Endothelial cell of umbilical vein (primary cell): ENCODE data around the gene OR5AC2. TPM values are rescaled to one million over a fixed set of nuclear protein-coding genes. Genes with fewer than 3 reads are reported as not detected.

Experiments
- BruUV-seq: library from RNA; stranded (reverse); fragments of 400-500 nt; replicated peaks from 2 replicates; lab custom pipeline; 2021; lab: Mats Ljungman, UMichigan
- CTCF ChIA-PET: fragments of 300-600, 350-600 bp; sonication (Branson Sonifier 250); formaldehyde crosslinking; loops from one replicate; lab custom pipeline; 2021; ENCODE audit warnings: antibody characterized with exemption, inconsistent platforms; lab: Charles Lee
- POLR2A ChIA-PET: fragments of 300-600, 350-600 bp; sonication (Branson Sonifier 250); formaldehyde crosslinking; loops from one replicate; lab custom pipeline; 2021; ENCODE audit warnings: antibody characterized with exemption, inconsistent platforms; lab: Charles Lee
- DNase-seq: peaks from one replicate; pipeline ENCODE4 v3.0.0-alpha.2; 2011; ENCODE audit warnings: low read depth, low spot score
- FAIRE-seq: peaks from 2 replicates; lab custom pipeline; 2011; peaks lifted over from hg19 to GRCh38; lab: Jason Lieb, UNC
- H2AFZ ChIP-seq: 2 replicates; pipeline ENCODE4 v1.6.0; 2012; ENCODE audit warnings: low read depth, low read length, control low read depth, inconsistent platforms
- H3K27ac ChIP-seq: 2 replicates; pipeline ENCODE4 v1.5.1; 2011; ENCODE audit warnings: low read depth, mild to moderate bottlenecking, control low read depth, low read length, moderate library complexity; ENCODE audit not compliant: insufficient read depth
- H3K27me3 ChIP-seq, 2 experiments: 2 replicates each; pipeline versions ENCODE4 v1.6.0 to v1.6.1; 2011; ENCODE audit warnings: low read length in 2 of 2, mixed read lengths in 1 of 2; ENCODE audit not compliant: control insufficient read depth in 2 of 2, insufficient read depth in 2 of 2
- H3K36me3 ChIP-seq, 2 experiments: 2 replicates in 1 of 2; 3 replicates in 1 of 2; pipeline ENCODE4 v1.5.1; 2011; ENCODE audit warnings: low read length in 2 of 2, mild to moderate bottlenecking in 1 of 2, moderate library complexity in 1 of 2; ENCODE audit not compliant: control insufficient read depth in 2 of 2, insufficient read depth in 2 of 2; ENCODE audit errors: extremely low read depth in 1 of 2
- H3K4me1 ChIP-seq: 3 replicates; pipeline ENCODE4 v1.5.1; 2011; ENCODE audit warnings: mild to moderate bottlenecking, low read length; ENCODE audit not compliant: control insufficient read depth, insufficient read depth; ENCODE audit errors: extremely low read depth
- H3K4me2 ChIP-seq: 2 replicates; pipeline ENCODE4 v1.6.1; 2011; ENCODE audit warnings: low read length, control low read depth, mixed read lengths; ENCODE audit not compliant: insufficient read depth
- H3K4me3 ChIP-seq, 3 experiments: fragments of 200-600 bp in 1 of 3; sonication (generic), shearing (Covaris generic) in 1 of 3; replicated peaks in 1 of 3; 2 replicates each; pipeline ENCODE4 v1.5.1; 2011 to 2016; ENCODE audit warnings: control low read depth in 3 of 3, low read length in 3 of 3, mild to moderate bottlenecking in 2 of 3, inconsistent platforms in 1 of 3, low read depth in 1 of 3, moderate library complexity in 1 of 3; ENCODE audit not compliant: insufficient read depth in 1 of 3
- H3K79me2 ChIP-seq: 2 replicates; pipeline ENCODE4 v1.6.0; 2012; ENCODE audit warnings: low read length, inconsistent platforms; ENCODE audit not compliant: control insufficient read depth, insufficient read depth
- H3K9ac ChIP-seq: replicated peaks from 2 replicates; pipeline ENCODE3; 2011; ENCODE audit warnings: low read length, control low read depth; ENCODE audit not compliant: insufficient read depth; ENCODE audit errors: extremely low read depth
- H3K9me1 ChIP-seq: replicated peaks from 3 replicates; pipeline ENCODE4 v1.6.0; 2011; ENCODE audit warnings: mild to moderate bottlenecking, low read length; ENCODE audit not compliant: control insufficient read depth, insufficient read depth; ENCODE audit errors: extremely low read depth
- H3K9me3 ChIP-seq: replicated peaks from 2 replicates; pipeline ENCODE4 v1.5.1; 2012; ENCODE audit warnings: low read length, inconsistent platforms; ENCODE audit not compliant: control insufficient read depth, insufficient read depth
- H4K20me1 ChIP-seq: replicated peaks from 2 replicates; pipeline ENCODE3; 2011; ENCODE audit warnings: mild to moderate bottlenecking, low read length; ENCODE audit not compliant: control insufficient read depth, insufficient read depth; ENCODE audit errors: extremely low read depth
- CTCF ChIP-seq, 2 donors: IDR thresholded peaks; 1 replicate in 1 of 2; 2 replicates in 1 of 2; pipeline ENCODE4 v1.5.1; 2011; ENCODE audit warnings: low read length in 2 of 2, mild to moderate bottlenecking in 2 of 2, moderate library complexity in 2 of 2, control low read depth in 1 of 2, inconsistent platforms in 1 of 2, low read depth in 1 of 2; ENCODE audit not compliant: insufficient read depth in 1 of 2; ENCODE audit errors: extremely low read depth in 1 of 2
- EZH2 ChIP-seq: IDR thresholded peaks from 2 replicates; pipeline ENCODE4 v1.6.1; 2012; ENCODE audit warnings: borderline replicate concordance, low read depth, mild to moderate bottlenecking, moderate library complexity, low read length, inconsistent platforms; ENCODE audit not compliant: severe bottlenecking
- FOS ChIP-seq: IDR thresholded peaks from 2 replicates; pipeline ENCODE4 v1.6.1; 2011; ENCODE audit warnings: mild to moderate bottlenecking, low read length, moderate library complexity, borderline replicate concordance; ENCODE audit not compliant: insufficient read depth
- GATA2 ChIP-seq: IDR thresholded peaks from 2 replicates; pipeline ENCODE4 v1.7.0; 2011; ENCODE audit warnings: low read depth, mild to moderate bottlenecking, moderate library complexity, mixed read lengths, low read length; ENCODE audit not compliant: insufficient read length, insufficient read depth
- JUN ChIP-seq: IDR thresholded peaks from 2 replicates; pipeline ENCODE4 v1.6.1; 2011; ENCODE audit warnings: borderline replicate concordance, low read depth; ENCODE audit not compliant: insufficient read length, insufficient read depth
- MAX ChIP-seq: IDR thresholded peaks from 2 replicates; pipeline ENCODE4 v1.6.1; 2011; ENCODE audit not compliant: insufficient read depth, insufficient read length
- MYC ChIP-seq: IDR thresholded peaks from one replicate; pipeline ENCODE4 v1.6.1; 2011; ENCODE audit warnings: mild to moderate bottlenecking, low read depth, low read length
- POLR2A ChIP-seq: IDR thresholded peaks from 2 replicates; pipeline ENCODE4 v1.6.1; 2012; ENCODE audit warnings: low read depth, mild to moderate bottlenecking, control low read depth, low read length
- POLR2AphosphoS5 ChIP-seq: IDR thresholded peaks from 2 replicates; pipeline ENCODE4 v1.6.1; 2012; ENCODE audit warnings: low read depth, mild to moderate bottlenecking, control low read depth, low read length, moderate library complexity; ENCODE audit not compliant: insufficient read depth
- dilution Hi-C: fragments of 300-500 bp; cut with MboI; formaldehyde crosslinking; loops from one replicate; pipeline ENCODE4 v1.15.0; 2019; ENCODE audit warnings: low sequenced_read_pairs; ENCODE audit not compliant: extremely low pct_ligation_motif_present
- intact Hi-C: fragments of 100-400 bp; cut with micrococcal nuclease; formaldehyde crosslinking; loops from one replicate; pipeline ENCODE4 v1.10.0; 2022
- polyA plus RNA-seq, 4 experiments: library from polyadenylated mRNA; depleted of rRNA in 3 of 4; stranded (reverse) in 3 of 4; unstranded in 1 of 4; fragments of >200 nt; gene quantifications; 2 replicates each; pipeline versions ENCODE4 v1.2.1 to v1.2.3, GENCODE V29; 2011 to 2012; ENCODE audit warnings: missing spikeins in 1 of 4
- total RNA-seq: library from RNA; stranded (reverse); gene quantifications from 2 replicates; pipeline ENCODE4 v1.2.3, GENCODE V29; 2021

OR5AC2 gene
- total and polyA plus RNA-seq, 2 donors (not counting 3 experiments of a cell fraction or from before 2014, with no cell fraction given), result not detected

GRCh38 chr3:98109807-98110549 is 23.0 kb downstream of the OR5AC2 start:
- Histone ChIP-seq H3K4me2 (no peak overlapping the region), H3K4me3 (no peak overlapping the region), H3K9ac (no peak overlapping the region), H3K36me3 (no peaks in the 10 kb centered on the region), H2AFZ (no peak overlapping the region), H3K9me1 (no peaks in the 10 kb centered on the region), H3K9me3 (no peaks in the 10 kb centered on the region), H4K20me1 (no peaks in the 10 kb centered on the region), H3K79me2 (no peaks in the 10 kb centered on the region), H3K27ac (no peak overlapping the region), H3K4me1 (no peaks in the 10 kb centered on the region), H3K27me3 (no peaks in the 10 kb centered on the region)
- ChIA-PET POLR2A (no interaction called here), CTCF (no interaction called here)
- FAIRE-seq (no peak), DNase-seq (no peak)
- dilution Hi-C loops, result no loop called here
- no TSS peak for BruUV-seq
- intact Hi-C loops, result no loop called here
- TF ChIP-seq GATA2 (no peak), MYC (no peak), EZH2 (no peak), FOS (no peak), MAX (no peak), JUN (no peak)

GRCh38 chr3:98110550-98110908 is 23.6 kb downstream of the OR5AC2 start:
- Histone ChIP-seq H3K9me1 (no peaks in the 10 kb centered on the region), H3K4me1 (no peaks in the 10 kb centered on the region), H3K9me3 (no peaks in the 10 kb centered on the region), H3K36me3 (no peaks in the 10 kb centered on the region), H3K79me2 (no peaks in the 10 kb centered on the region), H3K4me3 (no peak overlapping the region), H4K20me1 (no peaks in the 10 kb centered on the region), H2AFZ (no peak overlapping the region), H3K27ac (no peak overlapping the region), H3K27me3 (no peaks in the 10 kb centered on the region), H3K9ac (no peak overlapping the region), H3K4me2 (no peak overlapping the region)
- POLR2A ChIA-PET, result no interaction called here
- FAIRE-seq, result no peak
- intact Hi-C loops, result no loop called here
- TF ChIP-seq EZH2 (no peak), JUN (no peak), FOS (no peak), POLR2A (no peak), GATA2 (no peak), CTCF (IDR thresholded peaks at IDR 0.05; ENCODE audit: extremely low read depth in 1 of 2, insufficient read depth in 1 of 2, low read depth in 1 of 2, low read length in 2 of 2) (no peak), MAX (no peak), MYC (no peak), POLR2AphosphoS5 (no peak)
- dilution Hi-C loops, result no loop called here
- CTCF ChIA-PET, result no interaction called here
- no TSS peak for BruUV-seq
- DNase-seq, result no peak
